ENCODE measurements around the gene TCP11L1. TPM values are rescaled to one million over a fixed set of nuclear protein-coding genes. Genes with fewer than 3 reads are reported as not detected.
"Not testable (repeated sequence)": the region's sequence is repeated elsewhere in the genome, so short reads cannot be mapped to it uniquely, and the experiment has no call there.

The TCP11L1 gene
- total RNA-seq, 2 experiments from 2014 or later, result 24.6 to 26.1 TPM

DNA sequence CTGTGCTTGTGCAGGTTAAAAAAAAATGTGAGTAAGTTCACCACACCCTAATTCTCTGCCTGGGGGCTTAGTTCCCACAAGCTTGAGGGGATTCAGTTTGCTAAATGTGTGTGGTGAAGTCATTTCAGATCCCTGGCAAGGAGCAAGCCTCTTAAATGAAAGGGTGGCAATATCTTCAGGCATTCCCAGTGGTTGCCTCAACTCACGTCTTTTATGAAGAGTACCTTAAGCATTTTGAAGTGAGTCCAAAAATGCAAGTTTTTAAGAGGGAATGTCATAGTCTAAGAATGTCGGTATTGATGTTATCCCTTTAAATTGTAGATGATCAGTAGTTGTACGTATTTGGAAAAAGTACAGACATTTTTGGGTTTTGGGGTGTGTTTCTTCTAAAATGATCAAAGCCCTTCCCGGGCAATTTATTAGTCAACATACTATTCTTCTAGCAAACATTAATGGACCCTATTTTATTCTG, 4.9 kb downstream of the TCP11L1 start:
- ChIA-PET POLR2A (interaction anchor here (0.6 to 2.2 kb wide), 4 partner anchors 12 to 680 kb away, joined by 3 to 16 read pairs (median 6); no protein-coding TSS in a partner anchor), CTCF (ENCODE audit: unreplicated experiment) (no interaction called here)
- no peak overlapping the region for H3K27ac ChIP-seq (ENCODE audit: low read depth, low read length, poor library complexity, severe bottlenecking)
- peaks cover 12% of the 10 kb centered on the region for H3K4me1 ChIP-seq (ENCODE audit: insufficient read depth, low read length, poor library complexity, severe bottlenecking)
- BruUV-seq (replicated peaks), result no TSS peak
- DNase-seq (ENCODE audit: low spot score), result no peak
- intact Hi-C loops (cut with micrococcal nuclease; ENCODE audit: unreplicated experiment), result no loop called here
- H3K9me3 ChIP-seq (ENCODE audit: low read length), result no peaks in the 10 kb centered on the region
- H2AFZ ChIP-seq (ENCODE audit: low read length), result no peak overlapping the region
- H3K4me3 ChIP-seq (ENCODE audit: low read depth, low read length, poor library complexity, severe bottlenecking), result no peak overlapping the region
- H3K4me2 ChIP-seq (ENCODE audit: low read length), result no peak overlapping the region
- TF ChIP-seq, protein P1, sequence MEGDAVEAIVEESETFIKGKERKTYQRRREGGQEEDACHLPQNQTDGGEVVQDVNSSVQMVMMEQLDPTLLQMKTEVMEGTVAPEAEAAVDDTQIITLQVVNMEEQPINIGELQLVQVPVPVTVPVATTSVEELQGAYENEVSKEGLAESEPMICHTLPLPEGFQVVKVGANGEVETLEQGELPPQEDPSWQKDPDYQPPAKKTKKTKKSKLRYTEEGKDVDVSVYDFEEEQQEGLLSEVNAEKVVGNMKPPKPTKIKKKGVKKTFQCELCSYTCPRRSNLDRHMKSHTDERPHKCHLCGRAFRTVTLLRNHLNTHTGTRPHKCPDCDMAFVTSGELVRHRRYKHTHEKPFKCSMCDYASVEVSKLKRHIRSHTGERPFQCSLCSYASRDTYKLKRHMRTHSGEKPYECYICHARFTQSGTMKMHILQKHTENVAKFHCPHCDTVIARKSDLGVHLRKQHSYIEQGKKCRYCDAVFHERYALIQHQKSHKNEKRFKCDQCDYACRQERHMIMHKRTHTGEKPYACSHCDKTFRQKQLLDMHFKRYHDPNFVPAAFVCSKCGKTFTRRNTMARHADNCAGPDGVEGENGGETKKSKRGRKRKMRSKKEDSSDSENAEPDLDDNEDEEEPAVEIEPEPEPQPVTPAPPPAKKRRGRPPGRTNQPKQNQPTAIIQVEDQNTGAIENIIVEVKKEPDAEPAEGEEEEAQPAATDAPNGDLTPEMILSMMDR (conservative IDR thresholded peaks at IDR 0.05; ENCODE audit: low read length), result no peak
- TF ChIP-seq EZH2phosphoT487 (IDR thresholded peaks at IDR 0.05; ENCODE audit: borderline replicate concordance, low read depth, low read length), result no peak
- H3K79me2 ChIP-seq (ENCODE audit: insufficient read depth, low read depth, low read length), result peaks cover 5% of the 10 kb centered on the region; the same call in 1 of the 2 replicates
- no peaks in the 10 kb centered on the region for H3K9me2 ChIP-seq (ENCODE audit: insufficient read depth, low read length)
- H3K36me3 ChIP-seq (ENCODE audit: insufficient read depth, low read length), result peaks cover 55% of the 10 kb centered on the region
- no peaks in the 10 kb centered on the region for H4K20me1 ChIP-seq (ENCODE audit: insufficient read depth, low read length)

DNA sequence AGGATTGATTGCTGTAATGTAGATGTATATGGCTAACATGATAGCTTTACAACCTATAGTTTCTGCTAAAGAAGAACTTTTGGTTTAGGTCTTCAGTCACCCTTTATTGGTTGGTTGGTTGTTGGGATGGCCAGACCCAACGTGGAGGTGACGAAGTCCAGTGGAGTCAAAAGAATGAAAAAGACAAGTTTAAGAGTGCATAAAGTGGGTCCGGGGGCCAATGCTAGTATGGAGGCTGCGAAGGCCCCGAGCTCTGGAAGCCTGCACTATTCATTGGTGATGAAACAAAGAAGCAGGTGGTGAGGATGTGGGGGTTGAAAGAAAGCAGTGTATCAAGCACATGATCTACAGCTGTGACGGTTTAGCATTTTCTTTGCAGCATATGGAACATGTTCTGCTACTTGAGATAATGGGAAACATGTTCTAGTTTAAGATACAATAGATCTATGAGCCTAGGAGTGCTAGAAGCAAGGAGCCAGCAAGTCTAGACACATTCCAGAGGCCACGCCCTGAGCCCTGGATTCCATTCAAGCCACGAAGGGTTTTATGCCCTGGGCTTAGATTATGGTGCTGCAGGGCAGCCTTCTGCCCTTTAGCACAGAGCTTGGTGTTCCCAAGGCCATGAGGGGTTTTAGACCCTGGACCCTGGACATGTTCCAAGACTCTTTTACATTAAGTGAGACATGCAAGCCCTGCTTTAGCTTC, 6.3 kb downstream of the TCP11L1 start:
- no peak overlapping the region for H3K27ac ChIP-seq (ENCODE audit: low read depth, low read length, poor library complexity, severe bottlenecking)
- H3K36me3 ChIP-seq (ENCODE audit: insufficient read depth, low read length), result peaks cover 55% of the 10 kb centered on the region
- H3K9me2 ChIP-seq (ENCODE audit: insufficient read depth, low read length), result no peaks in the 10 kb centered on the region
- H3K79me2 ChIP-seq (ENCODE audit: insufficient read depth, low read depth, low read length), result peaks cover 5% of the 10 kb centered on the region; the same call in 1 of the 2 replicates
- H3K4me2 ChIP-seq (ENCODE audit: low read length), result no peak overlapping the region
- intact Hi-C loops (cut with micrococcal nuclease; ENCODE audit: unreplicated experiment), result no loop called here
- TF ChIP-seq EZH2phosphoT487 (IDR thresholded peaks at IDR 0.05; ENCODE audit: borderline replicate concordance, low read depth, low read length), result no peak
- TF ChIP-seq, protein P1 (conservative IDR thresholded peaks at IDR 0.05; ENCODE audit: low read length), result no peak
- no peak for DNase-seq (ENCODE audit: low spot score)
- BruUV-seq (replicated peaks), result no TSS peak
- CTCF ChIA-PET (ENCODE audit: unreplicated experiment), result no interaction called here
- H4K20me1 ChIP-seq (ENCODE audit: insufficient read depth, low read length), result no peaks in the 10 kb centered on the region
- H3K4me1 ChIP-seq (ENCODE audit: insufficient read depth, low read length, poor library complexity, severe bottlenecking), result peaks cover 7% of the 10 kb centered on the region
- H3K9me3 ChIP-seq (ENCODE audit: low read length), result no peaks in the 10 kb centered on the region
- no peak overlapping the region for H3K4me3 ChIP-seq (ENCODE audit: low read depth, low read length, poor library complexity, severe bottlenecking)
- POLR2A ChIA-PET, result interaction anchor here (1.5 kb wide), 1 partner anchor 12 kb away, joined by 4 read pairs; no protein-coding TSS in a partner anchor
- no peak overlapping the region for H2AFZ ChIP-seq (ENCODE audit: low read length)

DNA sequence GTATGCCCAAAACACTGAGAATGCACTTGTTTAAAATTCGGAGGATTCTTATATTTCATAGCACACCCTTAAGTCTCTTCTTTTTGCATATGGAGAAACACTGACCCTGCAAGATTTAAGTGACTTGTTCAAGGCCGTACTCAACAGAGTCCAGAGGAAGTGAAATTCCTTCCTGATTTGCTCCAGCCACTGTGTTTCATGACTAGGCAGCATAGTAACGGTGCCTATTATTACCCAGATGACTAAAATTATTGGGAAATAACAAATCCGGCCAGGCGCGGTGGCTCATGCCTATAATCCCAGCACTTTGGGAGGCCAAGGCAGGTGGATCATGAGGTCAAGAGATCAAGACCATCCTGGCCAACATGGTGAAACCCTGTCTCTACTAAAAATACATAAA, 9.3 kb downstream of the TCP11L1 start:
- H3K79me2 ChIP-seq (ENCODE audit: insufficient read depth, low read depth, low read length); BruUV-seq (replicated peaks); DNase-seq (ENCODE audit: low spot score); H3K4me1 ChIP-seq (ENCODE audit: insufficient read depth, low read length, poor library complexity, severe bottlenecking); H4K20me1 ChIP-seq (ENCODE audit: insufficient read depth, low read length); CTCF ChIA-PET (ENCODE audit: unreplicated experiment); intact Hi-C loops (cut with micrococcal nuclease; ENCODE audit: unreplicated experiment); H3K4me2 ChIP-seq (ENCODE audit: low read length); H3K9me2 ChIP-seq (ENCODE audit: insufficient read depth, low read length); H3K9me3 ChIP-seq (ENCODE audit: low read length); H3K27ac ChIP-seq (ENCODE audit: low read depth, low read length, poor library complexity, severe bottlenecking); H3K4me3 ChIP-seq (ENCODE audit: low read depth, low read length, poor library complexity, severe bottlenecking); H2AFZ ChIP-seq (ENCODE audit: low read length): not testable (repeated sequence)
- H3K36me3 ChIP-seq (ENCODE audit: insufficient read depth, low read length), result peaks cover 50% of the 10 kb centered on the region
- POLR2A ChIA-PET, result interaction anchor here (0.7 kb wide), 1 partner anchor 61 kb away, joined by 3 read pairs; no protein-coding TSS in a partner anchor

DNA sequence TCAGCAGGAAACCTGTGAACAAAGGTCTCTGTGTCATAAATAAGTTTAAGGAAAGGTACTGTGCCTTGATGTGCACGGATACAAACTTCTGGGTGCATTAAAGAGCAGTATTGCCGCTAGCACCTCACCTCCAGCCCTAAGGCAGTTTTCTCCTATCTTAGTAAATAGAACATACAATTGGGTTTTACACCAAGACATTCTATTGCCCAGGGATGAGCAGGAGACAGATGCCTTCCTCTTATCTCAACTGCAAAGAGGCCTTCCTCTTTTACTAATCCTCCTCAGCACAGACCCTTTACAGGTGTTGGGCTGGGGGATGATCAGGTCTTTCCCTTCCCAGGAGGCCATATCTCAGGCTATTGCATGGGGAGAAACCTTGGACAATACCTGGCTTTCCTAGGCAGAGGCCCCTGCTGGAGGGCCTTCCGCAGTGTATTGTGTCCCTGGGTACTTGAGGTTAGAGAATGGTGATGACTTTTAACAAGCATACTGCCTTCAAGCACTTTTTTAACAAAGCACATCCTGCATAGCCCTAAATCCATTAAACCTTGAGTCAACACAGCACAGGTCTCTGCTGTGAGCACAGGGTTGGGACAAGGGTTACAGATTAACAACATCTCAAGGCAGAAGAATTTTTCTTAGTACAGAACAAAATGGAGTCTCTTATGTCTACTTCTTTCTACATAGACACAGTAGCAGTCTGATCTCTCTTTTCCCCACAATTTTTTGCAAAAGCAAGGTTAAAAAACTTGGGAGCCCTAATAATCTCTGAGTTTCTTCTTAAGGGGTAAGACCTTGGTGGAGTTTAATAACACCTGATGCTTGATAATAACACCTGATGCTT, 10.4 kb downstream of the TCP11L1 start:
- CTCF ChIA-PET (ENCODE audit: unreplicated experiment); H2AFZ ChIP-seq (ENCODE audit: low read length); H3K4me1 ChIP-seq (ENCODE audit: insufficient read depth, low read length, poor library complexity, severe bottlenecking); BruUV-seq (replicated peaks); intact Hi-C loops (cut with micrococcal nuclease; ENCODE audit: unreplicated experiment); H3K9me3 ChIP-seq (ENCODE audit: low read length); POLR2A ChIA-PET; H4K20me1 ChIP-seq (ENCODE audit: insufficient read depth, low read length); DNase-seq (ENCODE audit: low spot score); H3K4me2 ChIP-seq (ENCODE audit: low read length); H3K27ac ChIP-seq (ENCODE audit: low read depth, low read length, poor library complexity, severe bottlenecking); H3K79me2 ChIP-seq (ENCODE audit: insufficient read depth, low read depth, low read length); H3K4me3 ChIP-seq (ENCODE audit: low read depth, low read length, poor library complexity, severe bottlenecking); H3K9me2 ChIP-seq (ENCODE audit: insufficient read depth, low read length): not testable (repeated sequence)
- peaks cover 45% of the 10 kb centered on the region for H3K36me3 ChIP-seq (ENCODE audit: insufficient read depth, low read length)
